Transverse colon (tissue), 3 donors: ENCODE measurements around the gene VPS13D.

Experiments used
- CTCF ChIP-seq, 5 experiments: fragments of 200-600 bp in 3 of 5; fragments of 450-650 bp in 2 of 5; sonication (generic) in 3 of 5; IDR thresholded peaks; 1 replicate in 2 of 5; 2 replicates in 3 of 5; pipeline ENCODE4 v1.5.1; 2016 to 2017; ENCODE audit warnings: antibody characterized with exemption in 5 of 5, inconsistent platforms in 3 of 5, mild to moderate bottlenecking in 2 of 5, moderate library complexity in 1 of 5
- EP300 ChIP-seq: sonication (generic); formaldehyde crosslinking; IDR thresholded peaks from one replicate; pipeline ENCODE4 v1.6.1; 2017; ENCODE audit warnings: antibody characterized with exemption, low read depth

- TF ChIP-seq CTCF (IDR thresholded peaks at IDR 0.05) (peak in 3 of 5 experiments; percentile 6 to 28 (median 20)), EP300 (no peak)
Observed at GRCh38 chr1:12405325-12406210, 175.7 kb downstream of the VPS13D start.
